ENCODE data around the gene DIRAS2. TPM values are rescaled to one million over a fixed set of nuclear protein-coding genes. Genes with fewer than 3 reads are reported as not detected.

The DIRAS2 gene
- total RNA-seq, 1 donor from 2014 or later, result 5.1 TPM

GRCh38 chr9:90647843-90648242 lies 5.2 kb upstream of the DIRAS2 start:
- TF ChIP-seq CTCF (IDR thresholded peaks at IDR 0.05), result no peak

GRCh38 chr9:90645721-90646120 lies 3.1 kb upstream of the DIRAS2 start:
- no peak overlapping the region for H3K27ac Mint-ChIP-seq (ENCODE audit: unreplicated experiment)
- H3K36me3 Mint-ChIP-seq (ENCODE audit: unreplicated experiment), result peaks cover 2% of the 10 kb centered on the region
- no peak for DNase-seq (ENCODE audit: extremely low spot score, unreplicated experiment)
- H3K4me1 Mint-ChIP-seq (ENCODE audit: unreplicated experiment), result peaks cover 15% of the 10 kb centered on the region
- peaks cover 7% of the 10 kb centered on the region for H3K9me3 Mint-ChIP-seq (ENCODE audit: unreplicated experiment)
- H3K4me3 Mint-ChIP-seq (ENCODE audit: unreplicated experiment), result no peak overlapping the region
- TF ChIP-seq CTCF (IDR thresholded peaks at IDR 0.05), result no peak
- H3K27me3 Mint-ChIP-seq (ENCODE audit: unreplicated experiment), result peaks cover 47% of the 10 kb centered on the region

More at GRCh38 chr9:90647843-90648242, 5.2 kb upstream of the DIRAS2 start:
- H3K36me3 Mint-ChIP-seq (ENCODE audit: unreplicated experiment), result peaks cover 2% of the 10 kb centered on the region
- peaks cover 3% of the 10 kb centered on the region for H3K4me1 Mint-ChIP-seq (ENCODE audit: unreplicated experiment)
- H3K9me3 Mint-ChIP-seq (ENCODE audit: unreplicated experiment), result peaks cover 13% of the 10 kb centered on the region
- H3K27me3 Mint-ChIP-seq (ENCODE audit: unreplicated experiment), result peaks cover 29% of the 10 kb centered on the region
- H3K27ac Mint-ChIP-seq (ENCODE audit: unreplicated experiment), result no peak overlapping the region
- no peak for DNase-seq (ENCODE audit: extremely low spot score, unreplicated experiment)
- no peak overlapping the region for H3K4me3 Mint-ChIP-seq (ENCODE audit: unreplicated experiment)

- H3K27ac Mint-ChIP-seq (ENCODE audit: unreplicated experiment), result peak overlapping the region; percentile 45
- peaks cover 2% of the 10 kb centered on the region for H3K36me3 Mint-ChIP-seq (ENCODE audit: unreplicated experiment)
- DNase-seq (ENCODE audit: extremely low spot score, unreplicated experiment), result no peak
- H3K4me3 Mint-ChIP-seq (ENCODE audit: unreplicated experiment), result peak overlapping the region; percentile 75
- no peak for TF ChIP-seq CTCF (IDR thresholded peaks at IDR 0.05)
- H3K27me3 Mint-ChIP-seq (ENCODE audit: unreplicated experiment), result peaks cover 63% of the 10 kb centered on the region
- no peaks in the 10 kb centered on the region for H3K9me3 Mint-ChIP-seq (ENCODE audit: unreplicated experiment)
- peaks cover 15% of the 10 kb centered on the region for H3K4me1 Mint-ChIP-seq (ENCODE audit: unreplicated experiment)
These were observed 638 bp downstream of the DIRAS2 start for GRCh38 chr9:90641884-90642487.

GRCh38 chr9:90641086-90641485 lies 1.5 kb downstream of the DIRAS2 start:
- no peak for TF ChIP-seq CTCF (IDR thresholded peaks at IDR 0.05)
- Mint-ChIP-seq H3K27ac (ENCODE audit: unreplicated experiment) (no peak overlapping the region), H3K27me3 (ENCODE audit: unreplicated experiment) (peaks cover 60% of the 10 kb centered on the region), H3K4me1 (ENCODE audit: unreplicated experiment) (peaks cover 15% of the 10 kb centered on the region), H3K9me3 (ENCODE audit: unreplicated experiment) (no peaks in the 10 kb centered on the region), H3K36me3 (ENCODE audit: unreplicated experiment) (peaks cover 2% of the 10 kb centered on the region), H3K4me3 (ENCODE audit: unreplicated experiment) (no peak overlapping the region)
- DNase-seq (ENCODE audit: extremely low spot score, unreplicated experiment), result no peak

GRCh38 chr9:90640361-90640760 lies 2.3 kb downstream of the DIRAS2 start:
- H3K27ac Mint-ChIP-seq (ENCODE audit: unreplicated experiment), result no peak overlapping the region
- H3K36me3 Mint-ChIP-seq (ENCODE audit: unreplicated experiment), result peaks cover 2% of the 10 kb centered on the region
- no peaks in the 10 kb centered on the region for H3K9me3 Mint-ChIP-seq (ENCODE audit: unreplicated experiment)
- TF ChIP-seq CTCF (IDR thresholded peaks at IDR 0.05), result no peak
- H3K27me3 Mint-ChIP-seq (ENCODE audit: unreplicated experiment), result peaks cover 55% of the 10 kb centered on the region
- peaks cover 15% of the 10 kb centered on the region for H3K4me1 Mint-ChIP-seq (ENCODE audit: unreplicated experiment)
- H3K4me3 Mint-ChIP-seq (ENCODE audit: unreplicated experiment), result no peak overlapping the region
- no peak for DNase-seq (ENCODE audit: extremely low spot score, unreplicated experiment)

Data from osteocyte (in vitro differentiated cells).